Right lobe of liver (tissue), 6 donors: ENCODE results near the gene CDK2AP2. TPM values are rescaled to one million over a fixed set of nuclear protein-coding genes. Genes with fewer than 3 reads are reported as not detected.
"Not testable (repeated sequence)": the region's sequence is repeated elsewhere in the genome, so short reads cannot be mapped to it uniquely, and the experiment has no call there.

ENCODE experiments used
- ATAC-seq, 4 donors: fragments of 200-7000 bp; cut with Tn5 transposase; one replicate each; pipeline ENCODE4 v1.9.1; 2020; ENCODE audit warnings: mild to moderate bottlenecking in 4 of 4, moderate library complexity in 4 of 4
- DNase-seq, 3 donors: peaks; one replicate each; pipeline ENCODE4 v3.0.0-alpha.2; 2020
- H3K27ac ChIP-seq, 3 donors: fragments of 200-600 bp; one replicate each; pipeline ENCODE4 v1.8.0; 2022
- H3K27me3 ChIP-seq, 2 donors: fragments of 200-600 bp; one replicate each; pipeline ENCODE4 v1.8.0; 2022
- H3K36me3 ChIP-seq, 4 donors: fragments of 200-600 bp; sonication (generic) in 1 of 4; one replicate each; pipeline versions ENCODE4 v1.5.1 to v1.8.0; 2017 to 2022; ENCODE audit warnings: control low read depth in 1 of 4
- H3K4me1 ChIP-seq, 4 donors: fragments of 200-600 bp; sonication (generic) in 1 of 4; one replicate each; pipeline versions ENCODE4 v1.5.1 to v1.8.0; 2017 to 2022; ENCODE audit warnings: control low read depth in 1 of 4
- H3K4me3 ChIP-seq, 3 donors: fragments of 200-600 bp; one replicate each; pipeline ENCODE4 v1.8.0; 2022
- H3K9me3 ChIP-seq, 4 donors: fragments of 200-600 bp; sonication (generic) in 1 of 4; one replicate each; pipeline versions ENCODE4 v1.5.1 to v1.8.0; 2017 to 2022; ENCODE audit warnings: control low read depth in 1 of 4
- POLR2A ChIP-seq: fragments of 450-650 bp; IDR thresholded peaks from one replicate; pipeline ENCODE4 v1.6.1; 2017; ENCODE audit warnings: antibody characterized with exemption, mild to moderate bottlenecking
- WGBS: methylation state at CpG from one replicate; pipeline ENCODE4 v1.1.6; 2018; ENCODE audit warnings: low coverage, low lambda C conversion rate; ENCODE audit not compliant: insufficient coverage; ENCODE audit errors: missing lambda C conversion rate; 5-methylcytosine and 5-hydroxymethylcytosine counted together
- intact Hi-C, 2 donors: fragments of 100-400 bp; cut with DNase I; formaldehyde crosslinking; loops; one replicate each; pipeline versions ENCODE4 v1.11.2 to v1.14.1; 2022
- total RNA-seq, 6 experiments: library from RNA; depleted of rRNA in 2 of 6; stranded (reverse); fragments of >200 nt in 2 of 6; fragmentation: NEBNext Ultra II Directional in 3 of 6; extraction: Animal tissue kit (Norgen Biotek cat#: 25700) in 3 of 6; gene quantifications; one replicate each; pipeline versions ENCODE4 v1.1.0 to v1.2.4, GENCODE V29; 2016 to 2023
- TF ChIP-seq, protein P1 (sequence below), 4 donors: fragments of 200-600 bp in 3 of 4; fragments of 450-650 bp in 1 of 4; IDR thresholded peaks; one replicate each; pipeline versions ENCODE4 v1.5.1 to v1.8.0; 2016 to 2022; ENCODE audit warnings: antibody characterized with exemption in 4 of 4, mild to moderate bottlenecking in 2 of 4
- donor health status: DM: no; HTN: yes; CAD: no.
- donor health status: DM: no; HTN: no; CAD: no.
- donor health status: DM: no; HTN: no; CAD: no.
- donor health status: DM: no; HTN: yes; CAD: no.
- donor health status: DM: no; HTN: yes; CAD: no.

The CDK2AP2 gene
- total RNA-seq, 6 experiments from 2014 or later: 45.2 to 74.9 (median 55.7) TPM

DNA sequence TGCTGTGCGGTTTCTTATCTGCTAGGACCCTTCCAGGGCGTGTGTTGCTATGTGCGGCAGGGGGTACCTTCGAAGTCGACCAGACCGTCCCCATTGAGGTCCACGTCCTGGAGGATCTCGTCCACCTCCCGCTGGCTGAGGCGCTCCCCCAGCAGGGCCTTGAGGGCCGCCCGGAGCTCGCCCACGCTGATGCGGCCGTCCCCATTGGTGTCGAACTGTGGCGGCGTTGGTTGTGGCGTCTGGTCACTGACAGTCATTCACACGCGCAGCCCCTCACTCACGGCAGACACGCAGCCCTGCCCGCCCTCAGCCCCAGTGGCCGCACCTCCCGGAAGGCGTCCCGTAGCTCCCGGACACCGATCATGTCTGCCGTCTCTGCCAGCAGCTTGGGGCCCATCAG, 11.8 kb upstream of the CDK2AP2 start:
- H3K27ac ChIP-seq: no peak overlapping the region
- H3K36me3 ChIP-seq: no peaks in the 10 kb centered on the region
- H3K4me3 ChIP-seq: no peak overlapping the region
- WGBS: 85% methylated on average over 5 of the region's 32 CpGs
- H3K9me3 ChIP-seq: no peaks in the 10 kb centered on the region
- no peak for TF ChIP-seq POLR2A
- TF ChIP-seq, protein P1, sequence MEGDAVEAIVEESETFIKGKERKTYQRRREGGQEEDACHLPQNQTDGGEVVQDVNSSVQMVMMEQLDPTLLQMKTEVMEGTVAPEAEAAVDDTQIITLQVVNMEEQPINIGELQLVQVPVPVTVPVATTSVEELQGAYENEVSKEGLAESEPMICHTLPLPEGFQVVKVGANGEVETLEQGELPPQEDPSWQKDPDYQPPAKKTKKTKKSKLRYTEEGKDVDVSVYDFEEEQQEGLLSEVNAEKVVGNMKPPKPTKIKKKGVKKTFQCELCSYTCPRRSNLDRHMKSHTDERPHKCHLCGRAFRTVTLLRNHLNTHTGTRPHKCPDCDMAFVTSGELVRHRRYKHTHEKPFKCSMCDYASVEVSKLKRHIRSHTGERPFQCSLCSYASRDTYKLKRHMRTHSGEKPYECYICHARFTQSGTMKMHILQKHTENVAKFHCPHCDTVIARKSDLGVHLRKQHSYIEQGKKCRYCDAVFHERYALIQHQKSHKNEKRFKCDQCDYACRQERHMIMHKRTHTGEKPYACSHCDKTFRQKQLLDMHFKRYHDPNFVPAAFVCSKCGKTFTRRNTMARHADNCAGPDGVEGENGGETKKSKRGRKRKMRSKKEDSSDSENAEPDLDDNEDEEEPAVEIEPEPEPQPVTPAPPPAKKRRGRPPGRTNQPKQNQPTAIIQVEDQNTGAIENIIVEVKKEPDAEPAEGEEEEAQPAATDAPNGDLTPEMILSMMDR (IDR thresholded peaks at IDR 0.05): no peak
- peak in 1 of 3 donors; percentile 46 for DNase-seq
- H3K4me1 ChIP-seq: no peaks in the 10 kb centered on the region
- ATAC-seq: no peak
- no peaks in the 10 kb centered on the region for H3K27me3 ChIP-seq
- intact Hi-C loops: no loop called here

GRCh38 chr11:67517784-67518552, 10.0 kb upstream of the CDK2AP2 start:
- TF ChIP-seq POLR2A: no peak
- TF ChIP-seq, protein P1 (IDR thresholded peaks at IDR 0.05): no peak
- Histone ChIP-seq H3K36me3 (no peaks in the 10 kb centered on the region), H3K4me3 (no peak overlapping the region), H3K9me3 (no peaks in the 10 kb centered on the region), H3K4me1 (no peaks in the 10 kb centered on the region), H3K27ac (no peak overlapping the region), H3K27me3 (no peaks in the 10 kb centered on the region)
- intact Hi-C loops: no loop called here
- peak in 1 of 3 donors; percentile 43 for DNase-seq
- ATAC-seq: no peak
- 83% methylated on average over 2 of the region's 10 CpGs for WGBS

DNA sequence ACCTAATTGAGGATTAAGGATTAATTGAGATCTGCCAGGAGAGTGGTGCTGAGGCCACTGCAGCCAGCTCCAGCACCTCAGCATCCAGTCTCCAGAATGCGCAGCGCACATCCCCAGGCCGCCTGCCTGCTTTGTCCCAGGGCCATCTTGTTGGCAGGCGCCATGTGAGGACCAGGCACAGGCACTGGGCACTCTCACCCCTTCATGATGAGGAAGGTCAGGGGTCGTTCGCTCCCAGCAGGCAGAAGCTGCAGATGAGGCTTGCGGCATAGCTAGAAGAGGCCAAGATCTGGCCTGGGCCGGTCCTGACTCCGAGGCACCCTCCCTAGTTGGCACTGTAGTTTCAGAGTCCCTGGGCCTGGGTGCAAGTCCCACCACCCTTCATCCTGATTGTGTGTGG, 8.8 kb upstream of the CDK2AP2 start:
- no peak overlapping the region for H3K4me3 ChIP-seq
- WGBS: no CpG with 5 or more reads among the region's 9 CpGs
- H3K36me3 ChIP-seq: no peaks in the 10 kb centered on the region
- intact Hi-C loops: no loop called here
- ATAC-seq (no peak), DNase-seq (peak in 1 of 3 donors; percentile 34)
- TF ChIP-seq, protein P1 (IDR thresholded peaks at IDR 0.05): no peak
- TF ChIP-seq POLR2A: no peak
- H3K27ac ChIP-seq: no peak overlapping the region
- no peaks in the 10 kb centered on the region for H3K27me3 ChIP-seq
- H3K9me3 ChIP-seq: no peaks in the 10 kb centered on the region
- no peaks in the 10 kb centered on the region for H3K4me1 ChIP-seq

- H3K4me3 ChIP-seq: no peak overlapping the region
- no peak overlapping the region for H3K27ac ChIP-seq
- ATAC-seq (no peak), DNase-seq (no peak)
- TF ChIP-seq POLR2A: no peak
- TF ChIP-seq, protein P1 (IDR thresholded peaks at IDR 0.05): no peak
- no peaks in the 10 kb centered on the region for H3K4me1 ChIP-seq
- no peaks in the 10 kb centered on the region for H3K9me3 ChIP-seq
- no peaks in the 10 kb centered on the region for H3K36me3 ChIP-seq
- WGBS: 75% methylated on average over 7 of the region's 7 CpGs
- intact Hi-C loops: no loop called here
- H3K27me3 ChIP-seq: no peaks in the 10 kb centered on the region
Measured at GRCh38 chr11:67514116-67514515, 6.2 kb upstream of the CDK2AP2 start.

DNA sequence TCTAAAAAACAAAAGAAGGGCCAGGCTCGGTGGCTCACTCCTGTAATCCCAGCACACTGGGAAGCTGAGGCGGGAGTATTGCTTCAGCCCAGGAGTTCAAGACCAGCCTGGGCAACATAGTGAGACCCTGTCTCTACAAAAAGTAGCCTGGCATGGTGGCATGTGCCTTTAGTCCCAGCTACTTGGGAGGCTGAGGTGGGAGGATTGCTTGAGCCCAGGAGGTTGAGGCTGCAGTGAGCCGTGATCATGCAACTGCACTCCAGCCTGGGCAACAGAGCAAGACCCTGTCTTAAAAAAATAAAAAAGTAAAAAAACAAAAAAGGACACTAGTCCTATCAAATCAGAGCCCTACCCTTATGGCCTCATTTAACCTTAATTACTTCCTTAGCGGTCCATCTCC, 3.6 kb upstream of the CDK2AP2 start:
- H3K9me3 ChIP-seq, H3K27me3 ChIP-seq, DNase-seq, H3K27ac ChIP-seq, H3K4me3 ChIP-seq, ATAC-seq, intact Hi-C loops, H3K36me3 ChIP-seq: not testable (repeated sequence)
- peaks cover 0 to 14% (median 3%) of the 10 kb centered on the region in 4 donors for H3K4me1 ChIP-seq
- 80% methylated on average over 2 of the region's 4 CpGs for WGBS
